B cell (primary cell): Measurements from ENCODE around the gene CCNA2. TPM values are rescaled to one million over a fixed set of nuclear protein-coding genes. Genes with fewer than 3 reads are reported as not detected.

Experiments used
- ATAC-seq: fragments of 200-7000 bp; cut with Tn5 transposase; one replicate; pipeline ENCODE4 v1.10.0; 2021; ENCODE audit warnings: low read depth, mild to moderate bottlenecking, moderate number of reproducible peaks, moderate library complexity
- CTCF ChIA-PET: fragments of 350-600 bp; sonication (Branson Sonifier 250); formaldehyde crosslinking; loops from one replicate; lab custom pipeline; 2021; ENCODE audit warnings: antibody characterized with exemption, inconsistent platforms; lab: Charles Lee
- POLR2A ChIA-PET: fragments of 350-600 bp; sonication (Branson Sonifier 250); formaldehyde crosslinking; loops from one replicate; lab custom pipeline; 2021; ENCODE audit warnings: antibody characterized with exemption; lab: Charles Lee
- DNase-seq: peaks from one replicate; pipeline ENCODE4 v3.0.0; 2013
- H2AFZ ChIP-seq: 2 replicates; pipeline ENCODE4 v1.6.1; 2012; ENCODE audit warnings: mild to moderate bottlenecking, low read depth, low read length; ENCODE audit not compliant: insufficient read depth, poor library complexity, severe bottlenecking
- H3K27ac ChIP-seq, 2 donors: 1 replicate in 1 of 2; 2 replicates in 1 of 2; pipeline ENCODE4 v1.5.1; 2012 to 2013; ENCODE audit warnings: low read length in 2 of 2, mild to moderate bottlenecking in 2 of 2, moderate library complexity in 1 of 2
- H3K27me3 ChIP-seq, 4 experiments: fragments of 200-600 bp in 1 of 4; sonication (generic) in 1 of 4; replicated peaks in 1 of 4; 1 replicate in 2 of 4; 2 replicates in 2 of 4; pipeline versions ENCODE4 v1.6.1 to v1.7.0; 2013 to 2016; ENCODE audit warnings: low read length in 3 of 4, mild to moderate bottlenecking in 2 of 4, mixed read lengths in 1 of 4, moderate library complexity in 1 of 4; ENCODE audit not compliant: insufficient read depth in 4 of 4, control insufficient read depth in 3 of 4; ENCODE audit errors: control extremely low read depth in 1 of 4
- H3K36me3 ChIP-seq, 2 experiments: replicated peaks in 1 of 2; 1 replicate in 1 of 2; 2 replicates in 1 of 2; pipeline versions ENCODE4 v1.6.1 to v1.7.1; 2013; ENCODE audit warnings: low read length in 1 of 2; ENCODE audit not compliant: insufficient read depth in 2 of 2, control insufficient read depth in 1 of 2; ENCODE audit errors: control extremely low read depth in 1 of 2, extremely low read depth in 1 of 2
- H3K4me1 ChIP-seq, 2 donors: fragments of 200-600 bp in 1 of 2; sonication (generic) in 1 of 2; 1 replicate in 1 of 2; 2 replicates in 1 of 2; pipeline versions ENCODE4 v1.5.1 to v1.6.1; 2013 to 2017; ENCODE audit warnings: low read length in 2 of 2; ENCODE audit not compliant: control insufficient read depth in 2 of 2, insufficient read depth in 2 of 2
- H3K4me2 ChIP-seq: replicated peaks from 2 replicates; pipeline ENCODE3; 2012; ENCODE audit warnings: mild to moderate bottlenecking, low read depth, low read length; ENCODE audit not compliant: poor library complexity, severe bottlenecking
- H3K4me3 ChIP-seq, 5 experiments: fragments of 200-600 bp in 1 of 5; sonication (generic) in 1 of 5; 1 replicate in 3 of 5; 2 replicates in 2 of 5; pipeline versions ENCODE4 v1.5.1 to v1.7.0; 2011 to 2016; ENCODE audit warnings: low read length in 4 of 5, mild to moderate bottlenecking in 4 of 5, low read depth in 2 of 5, control low read depth in 1 of 5, moderate library complexity in 1 of 5; ENCODE audit not compliant: insufficient read depth in 1 of 5; ENCODE audit errors: control extremely low read depth in 1 of 5, extremely low read depth in 1 of 5
- H3K79me2 ChIP-seq: fragments of 200-600 bp; sonication (generic); one replicate; pipeline ENCODE4 v1.6.0; 2016; ENCODE audit warnings: low read length; ENCODE audit not compliant: control insufficient read depth, insufficient read depth
- H3K9ac ChIP-seq: fragments of 200-600 bp; sonication (generic); 2 replicates; pipeline ENCODE4 v1.6.1; 2017; ENCODE audit warnings: mild to moderate bottlenecking, low read length, moderate library complexity
- H3K9me3 ChIP-seq, 3 donors: one replicate each; pipeline versions ENCODE4 v1.6.1 to v1.7.1; 2013; ENCODE audit warnings: low read length in 2 of 3; ENCODE audit not compliant: control insufficient read depth in 2 of 3, insufficient read depth in 1 of 3; ENCODE audit errors: control extremely low read depth in 1 of 3
- H4K20me1 ChIP-seq: 2 replicates; pipeline ENCODE4 v1.6.0; 2012; ENCODE audit warnings: mild to moderate bottlenecking, low read length; ENCODE audit not compliant: insufficient read depth, control insufficient read depth, poor library complexity, severe bottlenecking
- H3K27ac Mint-ChIP-seq: one replicate; pipeline ENCODE4 v1.8.0; 2021; ENCODE audit warnings: mixed read lengths
- H3K27me3 Mint-ChIP-seq: one replicate; pipeline ENCODE4 v1.8.0; 2021; ENCODE audit warnings: mixed read lengths
- H3K4me1 Mint-ChIP-seq: one replicate; pipeline ENCODE4 v1.8.0; 2021; ENCODE audit warnings: mixed read lengths
- H3K4me3 Mint-ChIP-seq: one replicate; pipeline ENCODE4 v1.8.0; 2021; ENCODE audit warnings: mixed read lengths
- H3K9me3 Mint-ChIP-seq: one replicate; pipeline ENCODE4 v1.8.0; 2022; ENCODE audit warnings: mixed read lengths; ENCODE audit not compliant: insufficient read depth
- CTCF ChIP-seq: fragments of 200-600 bp; IDR thresholded peaks from one replicate; pipeline ENCODE4 v1.8.0; 2022; ENCODE audit warnings: antibody characterized with exemption, mild to moderate bottlenecking
- EZH2 ChIP-seq: IDR thresholded peaks from 2 replicates; pipeline ENCODE4 v1.6.1; 2012; ENCODE audit warnings: borderline replicate concordance, low read depth, mild to moderate bottlenecking, moderate library complexity, low read length; ENCODE audit not compliant: insufficient read depth, poor library complexity, severe bottlenecking
- WGBS: methylation state at CpG from one replicate; pipeline ENCODE4 v1.1.5; 2013; ENCODE audit warnings: missing lambda C conversion rate; ENCODE audit not compliant: insufficient coverage; 5-methylcytosine and 5-hydroxymethylcytosine counted together
- intact Hi-C: fragments of 100-400 bp; cut with micrococcal nuclease; formaldehyde crosslinking; loops from one replicate; pipeline ENCODE4 v1.10.0; 2022
- polyA plus RNA-seq: library from polyadenylated mRNA; depleted of rRNA; stranded (reverse); fragments of >200 nt; gene quantifications from 2 replicates; pipeline ENCODE4 v1.2.3, GENCODE V29; 2012
- total RNA-seq, 2 donors: library from RNA; stranded (reverse); fragments of 120-200 nt in 1 of 2; gene quantifications; 1 replicate in 1 of 2; 2 replicates in 1 of 2; pipeline versions ENCODE4 v1.2.3 to v1.2.4, GENCODE V29; 2013 to 2022

The CCNA2 gene
- total and polyA plus RNA-seq, 2 donors (not counting 1 experiment from before 2014, with no cell fraction given), result 0.84 to 0.94 TPM

- Mint-ChIP-seq H3K27me3 (peaks cover 8% of the 10 kb centered on the region), H3K27ac (no peak overlapping the region), H3K4me1 (peaks cover 7% of the 10 kb centered on the region), H3K4me3 (no peak overlapping the region), H3K9me3 (no peaks in the 10 kb centered on the region)
- Histone ChIP-seq H2AFZ (no peak overlapping the region), H3K79me2 (no peaks in the 10 kb centered on the region), H4K20me1 (no peaks in the 10 kb centered on the region), H3K4me2 (no peak overlapping the region), H3K4me3 (no peak overlapping the region), H3K36me3 (no peaks in the 10 kb centered on the region), H3K9me3 (no peaks in the 10 kb centered on the region), H3K4me1 (no peaks in the 10 kb centered on the region), H3K9ac (no peak overlapping the region), H3K27ac (no peak overlapping the region), H3K27me3 (peaks cover 0 to 10% (median 2%) of the 10 kb centered on the region in 4 experiments)
- no peak for ATAC-seq
- intact Hi-C loops, result no loop called here
- DNase-seq, result no peak
- no peak for TF ChIP-seq CTCF
- TF ChIP-seq EZH2, result no peak
- POLR2A ChIA-PET, result no interaction called here
- 100% methylated on average over 2 of the region's 5 CpGs for WGBS
- CTCF ChIA-PET, result no interaction called here
These were observed 29.0 kb downstream of the CCNA2 start for GRCh38 chr4:121794505-121795188.

- H3K27me3 Mint-ChIP-seq, result peaks cover 20% of the 10 kb centered on the region
These were observed 30.7 kb downstream of the CCNA2 start for GRCh38 chr4:121792966-121793365.

More at GRCh38 chr4:121792966-121793365, 30.7 kb downstream of the CCNA2 start:
- CTCF ChIA-PET, result no interaction called here
- Histone ChIP-seq H3K4me3 (no peak overlapping the region), H3K36me3 (no peaks in the 10 kb centered on the region), H3K27me3 (peaks cover 0 to 10% (median 3%) of the 10 kb centered on the region in 4 experiments), H3K79me2 (no peaks in the 10 kb centered on the region), H3K4me1 (no peaks in the 10 kb centered on the region), H3K9me3 (no peaks in the 10 kb centered on the region), H4K20me1 (no peaks in the 10 kb centered on the region), H3K27ac (no peak overlapping the region), H3K9ac (no peak overlapping the region), H3K4me2 (no peak overlapping the region), H2AFZ (no peak overlapping the region)
- POLR2A ChIA-PET, result no interaction called here
- Mint-ChIP-seq H3K9me3 (no peaks in the 10 kb centered on the region), H3K27ac (no peak overlapping the region), H3K4me1 (no peaks in the 10 kb centered on the region), H3K4me3 (no peak overlapping the region)
- DNase-seq, result no peak
- intact Hi-C loops, result no loop called here
- 90% methylated on average over 1 of the region's 2 CpGs for WGBS
- no peak for TF ChIP-seq CTCF
- no peak for TF ChIP-seq EZH2
- ATAC-seq, result no peak
